HG02970 (cell line): Measurements from ENCODE around the gene PRKN.

Source experiments
- ATAC-seq: cut with Tn5 transposase; IDR thresholded peaks from one replicate; pipeline ENCODE4 v1.9.1; 2021; ENCODE audit warnings: mild to moderate bottlenecking, moderate library complexity, moderate number of reproducible peaks; ENCODE audit not compliant: unreplicated experiment, low FRiP score

PRKN gene

GRCh38 chr6:162267126-162267525, 460.4 kb downstream of the PRKN start:
- ATAC-seq = no peak

DNA sequence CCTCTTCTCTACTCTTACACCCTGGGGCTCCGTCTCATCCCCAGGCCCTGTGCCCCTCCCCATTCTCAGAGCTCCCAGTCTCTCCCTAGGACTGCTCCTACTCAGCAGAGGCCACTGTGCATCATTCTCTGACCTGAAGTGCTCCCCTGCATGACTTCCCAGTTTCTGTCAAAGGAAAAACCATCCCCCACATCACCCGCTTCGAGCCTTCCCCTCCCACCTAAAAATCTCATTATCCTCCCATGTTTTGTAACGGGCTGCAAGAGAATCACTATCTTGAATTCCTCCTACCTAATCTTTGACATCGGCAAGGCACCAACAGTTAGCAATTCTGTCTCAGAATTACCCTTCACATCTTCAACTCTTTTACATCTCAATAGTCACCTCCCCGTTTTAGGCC, 463.0 kb downstream of the PRKN start:
- no peak for ATAC-seq

DNA sequence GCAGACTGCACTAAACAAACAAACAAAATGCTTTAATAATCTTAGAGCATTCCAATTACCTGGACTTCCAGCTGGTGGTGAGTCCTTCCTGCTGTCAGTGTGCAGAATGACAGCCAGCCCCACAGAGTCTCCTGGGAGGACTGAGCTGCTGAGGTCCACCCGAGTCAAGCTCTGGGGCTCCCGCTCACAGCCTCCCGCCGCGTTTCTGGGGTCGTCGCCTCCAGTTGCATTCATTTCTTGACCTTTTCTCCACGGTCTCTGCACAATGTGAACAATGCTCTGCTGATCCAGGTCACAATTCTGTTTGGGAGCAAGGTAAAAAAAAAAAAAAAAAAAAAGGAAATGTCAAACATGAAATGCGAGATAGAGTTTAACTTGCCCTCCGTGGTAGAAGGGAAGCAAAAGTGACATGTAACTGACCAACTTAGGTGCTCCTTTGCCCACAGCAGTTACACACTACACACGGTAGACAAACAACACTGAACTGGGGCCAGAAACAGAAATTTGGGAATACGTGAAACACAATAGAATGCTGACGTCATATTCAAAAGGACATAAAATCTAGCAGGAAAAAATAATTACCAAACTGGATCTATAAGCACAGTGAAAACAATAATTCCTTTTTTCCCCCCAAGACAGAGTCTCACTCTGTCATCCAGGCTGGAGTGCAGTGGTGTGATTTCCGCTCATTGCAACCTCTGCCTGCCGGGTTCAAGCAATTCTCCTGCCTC, 464.9 kb downstream of the PRKN start:
- ATAC-seq = no peak

- no peak for ATAC-seq
Observed at GRCh38 chr6:162261598-162261997, 466.0 kb downstream of the PRKN start.

DNA sequence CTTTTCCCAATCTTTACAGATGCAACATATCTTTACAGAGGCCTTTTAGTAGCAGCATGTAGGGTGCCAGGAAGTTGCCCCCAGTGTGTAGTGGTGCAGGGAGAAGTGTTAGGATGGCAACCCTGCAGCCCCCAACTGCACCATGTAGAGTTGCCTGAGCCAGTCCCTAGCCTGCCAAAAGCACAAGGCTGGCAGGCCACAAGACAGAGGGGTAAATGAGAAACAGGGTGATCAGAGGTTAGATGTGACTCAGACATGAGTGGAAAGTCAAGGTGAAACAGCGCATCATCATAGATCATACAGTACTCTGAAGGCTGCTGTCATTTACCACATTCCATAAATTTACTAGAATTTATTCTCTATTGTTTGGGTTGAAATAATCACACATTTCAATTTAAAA, 467.5 kb downstream of the PRKN start:
- ATAC-seq = no peak

DNA sequence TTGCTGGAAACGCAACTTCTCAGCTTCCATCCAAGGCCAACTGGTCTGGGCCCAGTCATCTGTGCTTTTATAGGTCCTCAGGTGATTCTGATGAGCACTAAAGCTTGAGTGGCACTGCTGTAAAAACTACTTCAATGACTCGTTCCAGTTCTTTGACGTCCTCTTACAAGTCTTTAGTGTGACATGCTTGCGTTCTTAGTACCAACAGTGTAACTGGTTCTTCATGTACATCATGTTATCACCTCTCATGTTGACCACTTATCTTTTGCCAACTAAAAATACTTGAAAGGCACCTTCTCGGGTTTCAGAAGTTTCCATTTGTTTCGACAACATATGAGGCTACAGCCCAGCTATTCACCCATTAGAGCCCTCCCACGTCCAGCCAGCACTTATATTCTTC, 468.9 kb downstream of the PRKN start:
- no peak for ATAC-seq

DNA sequence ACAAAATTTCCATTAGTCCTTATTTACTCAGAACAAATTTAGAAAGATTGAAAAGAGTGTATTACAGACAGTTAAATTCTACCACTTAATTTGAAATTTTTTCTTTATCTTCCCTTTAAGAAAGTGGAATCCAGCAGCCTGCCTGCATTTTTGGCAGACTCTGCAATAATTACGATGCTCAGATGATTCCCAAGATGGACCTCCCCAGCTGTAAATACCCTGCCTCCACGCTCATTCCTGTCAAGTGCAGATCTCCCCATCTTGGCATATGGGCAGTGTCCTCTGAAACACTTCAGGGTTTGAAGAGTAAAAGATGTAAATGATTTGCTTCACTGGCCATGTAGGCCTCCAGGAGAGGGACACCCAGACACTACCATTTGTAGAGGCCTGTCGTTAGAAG, 471.2 kb downstream of the PRKN start:
- ATAC-seq = no peak

DNA sequence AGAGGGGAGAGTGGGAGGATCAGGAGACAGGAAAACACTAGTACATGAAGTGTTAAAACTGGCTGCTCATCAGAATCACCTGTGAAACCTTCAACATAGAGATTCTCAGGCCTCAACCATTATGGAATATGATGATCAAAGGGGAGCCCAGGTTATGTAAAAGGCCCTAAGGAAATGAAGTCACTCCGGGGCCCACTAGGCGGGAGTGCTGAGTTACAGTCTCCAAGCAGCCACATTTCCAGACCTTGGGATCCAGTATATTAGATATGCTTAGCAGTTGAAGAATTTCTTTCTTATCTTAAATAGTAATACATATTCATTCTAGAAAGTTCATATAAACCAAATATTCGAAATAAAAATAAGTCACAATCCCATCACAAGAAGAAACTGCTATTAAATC, 476.3 kb downstream of the PRKN start:
- ATAC-seq = no peak

DNA sequence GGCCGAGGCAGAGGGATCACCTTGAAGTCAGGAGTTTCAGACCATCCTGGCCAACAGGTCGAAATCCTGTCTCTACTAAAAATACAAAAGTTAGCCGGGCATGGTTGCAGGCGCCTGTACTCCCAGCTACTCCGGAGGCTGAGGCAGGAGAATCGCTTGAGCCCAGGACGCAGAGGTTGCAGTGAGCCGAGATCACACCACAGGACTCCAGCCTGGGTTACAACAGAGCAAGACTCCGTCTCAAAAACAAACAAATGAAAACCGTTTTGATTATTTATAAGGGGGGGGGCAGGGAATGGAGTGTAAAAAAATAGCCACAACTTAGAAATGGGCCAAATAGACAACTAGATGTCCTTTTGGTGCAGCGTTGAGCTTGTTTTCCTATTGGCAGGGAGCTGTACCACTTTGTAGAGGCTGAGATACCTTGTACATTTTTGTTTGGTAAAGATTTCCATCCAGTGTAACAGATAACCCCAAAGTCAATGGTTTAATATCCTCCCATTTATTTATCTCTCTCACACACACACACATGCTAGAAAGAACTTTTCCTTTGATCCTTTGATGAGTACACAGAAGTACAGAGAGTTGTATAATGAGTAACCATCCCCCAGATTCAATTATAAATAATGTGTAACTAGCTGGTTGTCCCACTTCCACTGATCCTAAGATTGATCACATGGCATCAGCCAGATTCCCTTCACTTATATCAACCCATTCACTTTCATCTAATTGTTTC, 477.5 kb downstream of the PRKN start:
- no peak for ATAC-seq

- ATAC-seq = no peak
Observed at GRCh38 chr6:162245830-162246420, 481.6 kb downstream of the PRKN start.

DNA sequence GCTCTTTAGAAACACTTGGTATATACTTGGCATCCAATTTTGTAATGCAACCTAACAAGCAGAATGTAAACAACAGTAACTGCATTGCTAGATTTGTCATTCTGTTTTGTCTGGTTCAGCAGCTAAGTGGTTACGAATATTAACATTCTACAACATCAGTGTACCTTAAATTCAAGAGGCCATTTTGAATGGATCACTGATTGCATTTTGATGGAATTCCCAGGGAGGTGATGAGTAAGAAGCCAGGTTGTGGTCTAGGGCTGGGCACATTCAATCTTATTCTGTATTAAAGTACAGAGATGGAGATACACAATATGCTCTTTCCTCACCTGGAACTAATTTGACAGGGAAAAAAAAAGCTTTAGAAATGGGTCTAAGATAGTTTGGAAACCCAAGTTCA, 483.5 kb downstream of the PRKN start:
- no peak for ATAC-seq

DNA sequence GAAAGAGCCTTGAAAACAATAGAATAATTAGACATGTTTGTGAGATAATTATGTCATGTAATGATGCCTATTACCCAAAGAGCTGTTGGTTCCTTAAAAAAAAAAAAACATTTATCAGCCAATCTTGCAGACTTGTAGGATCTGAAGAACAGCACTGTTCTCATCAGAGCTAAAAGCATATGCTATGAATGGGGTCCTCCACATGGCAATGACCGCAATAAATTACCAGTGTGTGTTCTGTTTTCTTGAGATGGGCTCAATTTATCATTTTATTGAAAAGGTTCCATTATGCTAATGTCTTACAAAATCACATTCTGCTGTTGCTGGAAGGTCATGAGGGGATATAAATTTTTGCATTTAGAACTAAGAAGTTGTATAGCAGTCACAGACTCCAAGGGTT, 484.7 kb downstream of the PRKN start:
- no peak for ATAC-seq

GRCh38 chr6:162239330-162239729, 488.2 kb downstream of the PRKN start:
- ATAC-seq = no peak

DNA sequence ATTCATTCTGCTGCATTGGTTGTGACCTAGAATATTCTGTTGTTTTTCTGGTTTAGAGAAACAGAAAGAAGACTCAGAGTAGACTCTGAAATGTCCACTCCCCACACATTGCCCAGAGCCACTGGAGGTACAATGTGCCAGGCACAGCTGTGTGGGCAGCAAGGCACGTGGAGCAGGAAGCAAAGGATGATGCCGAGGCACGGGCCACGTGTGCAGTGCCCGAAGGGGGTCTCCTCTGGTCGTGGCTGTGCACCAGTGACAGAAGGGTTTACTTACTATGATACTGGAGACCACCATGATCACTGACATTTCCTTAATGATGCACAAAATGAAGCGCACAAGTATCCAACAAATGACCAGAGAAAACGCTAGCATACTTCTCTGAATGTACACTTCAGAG, 488.9 kb downstream of the PRKN start:
- no peak for ATAC-seq

GRCh38 chr6:162237331-162237730, 490.2 kb downstream of the PRKN start:
- ATAC-seq = no peak

DNA sequence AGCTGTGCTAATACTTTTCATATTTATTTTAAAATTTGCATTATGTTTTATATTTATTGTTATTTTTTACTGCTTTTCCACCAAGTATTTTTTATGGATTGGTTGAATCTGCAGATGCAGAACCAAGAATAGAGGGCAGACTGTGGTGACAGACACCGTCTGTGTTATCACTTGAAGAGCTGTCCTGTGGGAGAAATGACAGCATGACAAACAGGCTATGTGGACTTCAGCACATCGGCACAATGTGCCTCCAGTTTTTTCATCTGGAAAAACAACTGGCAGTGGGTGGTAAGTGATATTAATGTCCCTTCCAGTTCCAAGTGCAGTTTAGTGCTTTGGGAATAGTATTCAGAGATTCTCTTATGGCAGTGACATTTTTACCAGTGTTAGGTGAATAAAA, 492.9 kb downstream of the PRKN start:
- no peak for ATAC-seq

DNA sequence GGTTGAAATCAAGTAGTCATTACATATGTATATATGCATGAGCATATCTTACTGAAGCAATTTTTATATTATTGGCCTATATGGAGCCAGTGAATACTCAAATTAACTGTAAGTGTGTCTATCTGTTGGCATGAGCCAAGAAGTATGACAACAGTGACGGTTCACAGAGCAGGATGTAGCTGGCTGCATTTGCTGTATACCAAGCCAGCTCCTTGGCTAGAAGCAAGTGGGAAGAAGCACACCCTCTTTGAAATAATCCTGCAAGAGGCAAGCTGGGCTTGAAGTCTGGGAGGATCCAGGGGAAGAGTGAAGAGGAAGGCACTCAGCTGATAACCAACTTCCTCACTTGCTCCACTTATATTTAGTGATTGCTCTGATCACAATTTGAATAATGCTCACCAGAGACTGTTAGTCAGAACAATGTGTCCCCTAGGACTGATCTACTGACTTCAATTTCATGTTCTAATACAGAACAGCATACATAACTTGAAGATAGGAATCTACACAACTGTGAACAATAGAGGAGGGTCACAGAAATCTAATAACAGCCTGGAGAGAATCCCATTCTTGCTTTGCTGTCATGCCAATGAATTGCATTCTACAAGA, 497.3 kb downstream of the PRKN start:
- no peak for ATAC-seq

DNA sequence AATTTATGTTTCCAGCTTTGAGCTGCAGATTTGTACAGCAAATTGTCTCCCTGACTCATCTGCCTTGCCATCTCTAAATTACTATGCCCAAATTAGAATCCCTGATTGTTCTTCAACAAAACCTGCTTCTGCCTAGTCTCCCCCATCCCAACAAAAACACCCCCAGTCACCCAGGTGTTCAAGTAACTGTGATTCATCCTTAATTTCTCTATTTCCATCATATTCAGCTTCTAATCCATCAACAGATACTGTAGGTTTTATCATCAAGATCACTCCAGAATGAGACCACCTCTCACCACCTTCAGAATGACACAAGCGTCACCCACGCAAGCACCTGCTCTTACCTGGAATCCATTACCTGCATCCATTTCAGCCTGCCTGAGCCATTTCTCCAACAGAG, 498.5 kb downstream of the PRKN start:
- ATAC-seq = no peak

- ATAC-seq = no peak
Observed at GRCh38 chr6:162226803-162227202, 500.8 kb downstream of the PRKN start.

- no peak for ATAC-seq
Observed at GRCh38 chr6:162222521-162222920, 505.0 kb downstream of the PRKN start.

- no peak for ATAC-seq
Observed at GRCh38 chr6:162220876-162221275, 506.7 kb downstream of the PRKN start.
